Parathyroid adenoma (tissue), 2 donors: ENCODE measurements around the gene SPHK2.

ENCODE experiments used
- H2AFZ ChIP-seq: fragments of 300-600 bp; sonication (generic); one replicate; pipeline ENCODE4 v1.7.0; 2017; ENCODE audit warnings: antibody characterized with exemption, mild to moderate bottlenecking
- H3K27ac ChIP-seq: fragments of 300-600 bp; sonication (generic); one replicate; pipeline ENCODE4 v1.7.0; 2017
- H3K27me3 ChIP-seq: fragments of 300-600 bp; sonication (generic); one replicate; pipeline ENCODE4 v1.7.0; 2017; ENCODE audit warnings: low read length; ENCODE audit not compliant: control insufficient read depth, insufficient read depth
- H3K36me3 ChIP-seq: fragments of 300-600 bp; sonication (generic); one replicate; pipeline ENCODE4 v1.7.0; 2017; ENCODE audit warnings: low read length; ENCODE audit not compliant: control insufficient read depth, insufficient read depth
- H3K4me1 ChIP-seq: fragments of 300-600 bp; sonication (generic); one replicate; pipeline ENCODE4 v1.7.0; 2017; ENCODE audit warnings: control low read depth
- H3K4me2 ChIP-seq: fragments of 300-600 bp; sonication (generic); one replicate; pipeline ENCODE4 v1.7.0; 2017; ENCODE audit warnings: low read length
- H3K4me3 ChIP-seq: fragments of 300-600 bp; sonication (generic); one replicate; pipeline ENCODE4 v1.7.0; 2017; ENCODE audit warnings: low read depth, low read length
- H3K79me2 ChIP-seq: fragments of 300-600 bp; sonication (generic); one replicate; pipeline ENCODE4 v1.7.0; 2017; ENCODE audit warnings: control low read depth
- H3K9ac ChIP-seq: fragments of 300-600 bp; sonication (generic); one replicate; pipeline ENCODE4 v1.7.0; 2017; ENCODE audit warnings: mild to moderate bottlenecking
- H3K9me3 ChIP-seq: fragments of 300-600 bp; sonication (generic); one replicate; pipeline ENCODE4 v1.7.0; 2017; ENCODE audit warnings: low read length; ENCODE audit not compliant: control insufficient read depth
- CTCF ChIP-seq: fragments of 300-600 bp; sonication (generic); IDR thresholded peaks from one replicate; pipeline ENCODE4 v1.7.0; 2017; ENCODE audit warnings: antibody characterized with exemption, mild to moderate bottlenecking
- donor health status: primary hyperparathyroidism.

SPHK2 gene

GRCh38 chr19:48588670-48589401, 30.5 kb upstream of the SPHK2 start:
- peak; percentile 96 for TF ChIP-seq CTCF
- peak overlapping the region; percentile 41 for H3K4me3 ChIP-seq
- peak overlapping the region; percentile 64 for H3K4me2 ChIP-seq
- peaks cover 3% of the 10 kb centered on the region for H3K4me1 ChIP-seq
- H3K9me3 ChIP-seq = no peaks in the 10 kb centered on the region
- H2AFZ ChIP-seq = peak overlapping the region; percentile 69
- H3K9ac ChIP-seq = no peak overlapping the region
- no peaks in the 10 kb centered on the region for H3K36me3 ChIP-seq
- no peak overlapping the region for H3K27ac ChIP-seq
- H3K27me3 ChIP-seq = no peaks in the 10 kb centered on the region
- no peaks in the 10 kb centered on the region for H3K79me2 ChIP-seq

- Histone ChIP-seq H3K79me2 (no peaks in the 10 kb centered on the region), H3K4me2 (no peak overlapping the region), H3K9me3 (no peaks in the 10 kb centered on the region), H3K9ac (no peak overlapping the region), H3K27me3 (no peaks in the 10 kb centered on the region), H3K27ac (no peak overlapping the region), H2AFZ (no peak overlapping the region), H3K4me1 (no peaks in the 10 kb centered on the region), H3K4me3 (no peak overlapping the region), H3K36me3 (no peaks in the 10 kb centered on the region)
- no peak for TF ChIP-seq CTCF
These were observed 28.3 kb upstream of the SPHK2 start for GRCh38 chr19:48591021-48591420.

- H3K79me2 ChIP-seq = no peaks in the 10 kb centered on the region
- H3K4me3 ChIP-seq = no peak overlapping the region
- H3K4me1 ChIP-seq = no peaks in the 10 kb centered on the region
- no peaks in the 10 kb centered on the region for H3K36me3 ChIP-seq
- no peak overlapping the region for H3K4me2 ChIP-seq
- H3K27ac ChIP-seq = no peak overlapping the region
- no peak overlapping the region for H3K9ac ChIP-seq
- no peak overlapping the region for H2AFZ ChIP-seq
- no peaks in the 10 kb centered on the region for H3K27me3 ChIP-seq
- H3K9me3 ChIP-seq = no peaks in the 10 kb centered on the region
- no peak for TF ChIP-seq CTCF
These were observed 24.1 kb upstream of the SPHK2 start for GRCh38 chr19:48595171-48595570.

- H3K79me2 ChIP-seq = no peaks in the 10 kb centered on the region
- no peak for TF ChIP-seq CTCF
These were observed 23.5 kb upstream of the SPHK2 start for GRCh38 chr19:48595833-48596232.

GRCh38 chr19:48596237-48596636, 23.1 kb upstream of the SPHK2 start:
- no peak overlapping the region for H2AFZ ChIP-seq
- H3K36me3 ChIP-seq = no peaks in the 10 kb centered on the region
- H3K4me1 ChIP-seq = no peaks in the 10 kb centered on the region
- H3K27me3 ChIP-seq = no peaks in the 10 kb centered on the region
- H3K27ac ChIP-seq = no peak overlapping the region
- no peak overlapping the region for H3K4me2 ChIP-seq
- H3K9ac ChIP-seq = no peak overlapping the region
- no peak overlapping the region for H3K4me3 ChIP-seq
- no peak for TF ChIP-seq CTCF
- no peaks in the 10 kb centered on the region for H3K79me2 ChIP-seq
- no peaks in the 10 kb centered on the region for H3K9me3 ChIP-seq

More at GRCh38 chr19:48595833-48596232, 23.5 kb upstream of the SPHK2 start:
- no peaks in the 10 kb centered on the region for H3K36me3 ChIP-seq
- H3K4me2 ChIP-seq = no peak overlapping the region
- H3K4me1 ChIP-seq = no peaks in the 10 kb centered on the region
- H3K9ac ChIP-seq = no peak overlapping the region
- H2AFZ ChIP-seq = no peak overlapping the region
- no peak overlapping the region for H3K4me3 ChIP-seq
- no peak overlapping the region for H3K27ac ChIP-seq
- H3K27me3 ChIP-seq = no peaks in the 10 kb centered on the region
- H3K9me3 ChIP-seq = no peaks in the 10 kb centered on the region
